IMR-90 (cell line): ENCODE results near the gene HDAC7. TPM values are rescaled to one million over a fixed set of nuclear protein-coding genes. Genes with fewer than 3 reads are reported as not detected.

Experiments
- ATAC-seq: fragments of 200-7000 bp; cut with Tn5 transposase; 2 replicates; pipeline ENCODE4 v1.9.1; 2020; ENCODE audit warnings: low read depth, mild to moderate bottlenecking, moderate library complexity
- BruUV-seq: library from RNA; stranded (reverse); fragments of 400-500 nt; replicated peaks from 2 replicates; lab custom pipeline; 2021; lab: Mats Ljungman, UMichigan
- CTCF ChIA-PET: fragments of 300-600 bp; formaldehyde crosslinking; extraction: SDS; loops from one replicate; lab custom pipeline; 2021; ENCODE audit warnings: antibody characterized with exemption; lab: Yijun Ruan, JAX
- POLR2A ChIA-PET: fragments of 300-600 bp; sonication (Branson Sonifier 250); formaldehyde crosslinking; loops from one replicate; lab custom pipeline; 2022; ENCODE audit warnings: antibody characterized with exemption; ENCODE audit not compliant: unreplicated experiment; lab: Charles Lee
- DNase-seq: peaks from one replicate; pipeline ENCODE4 v3.0.0; 2013
- H2AFZ ChIP-seq: replicated peaks from 2 replicates; pipeline ENCODE3; 2013; ENCODE audit warnings: low read length, mild to moderate bottlenecking; ENCODE audit not compliant: poor library complexity
- H2AK5ac ChIP-seq: 2 replicates; pipeline ENCODE4 v1.6.1; 2013; ENCODE audit warnings: low read depth, low read length, inconsistent platforms
- H2AK9ac ChIP-seq: replicated peaks from 2 replicates; pipeline ENCODE3; 2013; ENCODE audit warnings: mild to moderate bottlenecking, low read depth, low read length, moderate library complexity; ENCODE audit not compliant: poor library complexity
- H2BK120ac ChIP-seq: 2 replicates; pipeline ENCODE4 v1.6.1; 2013; ENCODE audit warnings: low read depth, low read length, inconsistent platforms
- H2BK15ac ChIP-seq: 3 replicates; pipeline ENCODE4 v1.6.1; 2013; ENCODE audit warnings: low read depth, low read length, inconsistent platforms
- H2BK20ac ChIP-seq: 2 replicates; pipeline ENCODE4 v1.6.1; 2013; ENCODE audit warnings: low read depth, mild to moderate bottlenecking, inconsistent platforms, low read length, moderate library complexity
- H2BK5ac ChIP-seq: 2 replicates; pipeline ENCODE4 v1.6.1; 2013; ENCODE audit warnings: mild to moderate bottlenecking, low read depth, low read length, inconsistent platforms; ENCODE audit not compliant: poor library complexity, severe bottlenecking
- H3K14ac ChIP-seq: replicated peaks from 2 replicates; pipeline ENCODE4 v1.6.1; 2013; ENCODE audit warnings: low read depth, low read length, inconsistent platforms
- H3K18ac ChIP-seq: 2 replicates; pipeline ENCODE4 v1.6.1; 2013; ENCODE audit warnings: low read depth, low read length, control low read depth
- H3K23ac ChIP-seq: 2 replicates; pipeline ENCODE4 v1.6.1; 2013; ENCODE audit warnings: low read depth, low read length, inconsistent platforms
- H3K27ac ChIP-seq: 2 replicates; pipeline ENCODE4 v1.5.1; 2013; ENCODE audit warnings: mild to moderate bottlenecking, control low read depth, low read length; ENCODE audit not compliant: insufficient read depth
- H3K27me3 ChIP-seq: 2 replicates; pipeline ENCODE4 v1.6.1; 2013; ENCODE audit warnings: low read length; ENCODE audit not compliant: control insufficient read depth, insufficient read depth
- H3K36me3 ChIP-seq: 2 replicates; pipeline ENCODE4 v1.6.1; 2013; ENCODE audit warnings: low read length, mixed read lengths; ENCODE audit not compliant: control insufficient read depth, insufficient read depth
- H3K4ac ChIP-seq: 2 replicates; pipeline ENCODE4 v1.6.1; 2013; ENCODE audit warnings: low read depth, low read length, inconsistent platforms
- H3K4me1 ChIP-seq: 2 replicates; pipeline ENCODE4 v1.6.1; 2013; ENCODE audit warnings: low read length, mixed read lengths; ENCODE audit not compliant: control insufficient read depth, insufficient read depth
- H3K4me2 ChIP-seq: 2 replicates; pipeline ENCODE4 v1.6.1; 2013; ENCODE audit warnings: low read depth, mild to moderate bottlenecking, control low read depth, low read length, moderate library complexity
- H3K4me3 ChIP-seq: 2 replicates; pipeline ENCODE4 v1.5.1; 2013; ENCODE audit warnings: low read depth, mild to moderate bottlenecking, control low read depth, low read length, moderate library complexity; ENCODE audit not compliant: insufficient read depth
- H3K56ac ChIP-seq: 2 replicates; pipeline ENCODE4 v1.6.1; 2013; ENCODE audit warnings: low read length, inconsistent platforms; ENCODE audit not compliant: insufficient read depth; ENCODE audit errors: extremely low read depth
- H3K79me1 ChIP-seq, 2 experiments: 2 replicates each; pipeline ENCODE4 v1.6.1; 2013; ENCODE audit warnings: low read length in 2 of 2, inconsistent platforms in 1 of 2, low read depth in 1 of 2
- H3K9ac ChIP-seq: 2 replicates; pipeline ENCODE4 v1.6.1; 2013; ENCODE audit warnings: low read depth, low read length, control low read depth
- H3K9me1 ChIP-seq: 2 replicates; pipeline ENCODE4 v1.6.1; 2013; ENCODE audit warnings: low read length, inconsistent platforms; ENCODE audit not compliant: insufficient read depth
- H3K9me3 ChIP-seq: 2 replicates; pipeline ENCODE4 v1.6.1; 2013; ENCODE audit warnings: low read length; ENCODE audit not compliant: control insufficient read depth, insufficient read depth
- H4K20me1 ChIP-seq: 2 replicates; pipeline ENCODE4 v1.6.1; 2013; ENCODE audit warnings: low read length, inconsistent platforms; ENCODE audit not compliant: insufficient read depth
- H4K5ac ChIP-seq: 2 replicates; pipeline ENCODE4 v1.6.1; 2013; ENCODE audit warnings: mild to moderate bottlenecking, low read depth, low read length, control low read depth
- H4K8ac ChIP-seq, 2 experiments: 2 replicates each; pipeline ENCODE4 v1.6.1; 2013; ENCODE audit warnings: low read depth in 2 of 2, low read length in 2 of 2, control low read depth in 1 of 2, inconsistent platforms in 1 of 2
- H4K91ac ChIP-seq: 2 replicates; pipeline ENCODE4 v1.6.1; 2013; ENCODE audit warnings: low read depth, low read length, inconsistent platforms; ENCODE audit not compliant: insufficient read depth
- BHLHE40 ChIP-seq: fragments of 150-350 bp; IDR thresholded peaks from 2 replicates; pipeline ENCODE4 v1.6.1; 2016; ENCODE audit warnings: mild to moderate bottlenecking, low read depth, low read length
- CEBPB ChIP-seq: IDR thresholded peaks from 2 replicates; pipeline ENCODE4 v1.6.1; 2012; ENCODE audit warnings: low read depth, low read length, improper control_type of control experiment
- CHD1 ChIP-seq: IDR thresholded peaks from 2 replicates; pipeline ENCODE4 v1.6.1; 2012; ENCODE audit warnings: low read depth, low read length, improper control_type of control experiment
- FOS ChIP-seq: fragments of 150-350 bp; IDR thresholded peaks from 2 replicates; pipeline ENCODE4 v1.6.1; 2016; ENCODE audit warnings: low read depth, low read length
- MAFK ChIP-seq: IDR thresholded peaks from 2 replicates; pipeline ENCODE4 v1.6.1; 2012; ENCODE audit warnings: low read depth, low read length, improper control_type of control experiment
- MAZ ChIP-seq: IDR thresholded peaks from 2 replicates; pipeline ENCODE4 v1.6.1; 2012; ENCODE audit warnings: low read depth, mild to moderate bottlenecking, low read length, improper control_type of control experiment, moderate library complexity, borderline replicate concordance
- MXI1 ChIP-seq: IDR thresholded peaks from 2 replicates; pipeline ENCODE4 v1.6.1; 2012; ENCODE audit warnings: low read depth, mild to moderate bottlenecking, low read length, moderate library complexity, borderline replicate concordance
- NFE2L2 ChIP-seq: fragments of 150-350 bp; IDR thresholded peaks from 2 replicates; pipeline ENCODE4 v1.6.1; 2016; ENCODE audit warnings: low read depth, mild to moderate bottlenecking, low read length
- POLR2A ChIP-seq: IDR thresholded peaks from 2 replicates; pipeline ENCODE4 v1.6.1; 2012; ENCODE audit warnings: mild to moderate bottlenecking, low read depth, low read length
- RAD21 ChIP-seq: IDR thresholded peaks from 2 replicates; pipeline ENCODE4 v1.6.1; 2012; ENCODE audit warnings: low read length, improper control_type of control experiment
- RCOR1 ChIP-seq: IDR thresholded peaks from 2 replicates; pipeline ENCODE4 v1.6.1; 2012; ENCODE audit warnings: mild to moderate bottlenecking, low read length, improper control_type of control experiment; ENCODE audit not compliant: insufficient replicate concordance
- RFX5 ChIP-seq: IDR thresholded peaks from 2 replicates; pipeline ENCODE4 v1.8.0; 2012; ENCODE audit warnings: low read depth, mild to moderate bottlenecking, low read length, moderate library complexity
- SMC3 ChIP-seq: fragments of 150-350 bp; IDR thresholded peaks from 2 replicates; pipeline ENCODE4 v1.6.1; 2016; ENCODE audit warnings: low read depth, mild to moderate bottlenecking, antibody characterized with exemption, low read length, moderate library complexity
- WGBS, 2 experiments: methylation state at CpG; one replicate each; pipeline versions ENCODE4 v1.1.5 to v1.1.7; 2013; ENCODE audit warnings: missing lambda C conversion rate in 2 of 2; ENCODE audit not compliant: insufficient read length in 1 of 2; ENCODE audit errors: extremely low coverage in 2 of 2; 5-methylcytosine and 5-hydroxymethylcytosine counted together
- dilution Hi-C: fragments of 300-500 bp; cut with HindIII; formaldehyde crosslinking; loops from one replicate; pipeline ENCODE4 v1.14.3; 2018; ENCODE audit warnings: low sequenced_read_pairs; ENCODE audit not compliant: unreplicated experiment
- in situ Hi-C: fragments of 300-500 bp; cut with MboI; formaldehyde crosslinking; loops from 3 replicates; pipeline ENCODE4 v1.14.3; 2019; ENCODE audit warnings: low sequenced_read_pairs, inconsistent platforms, mixed read lengths
- intact Hi-C: fragments of 100-400 bp; cut with micrococcal nuclease; formaldehyde crosslinking; loops from 2 replicates; pipeline ENCODE4 v1.10.0; 2022
- polyA plus RNA-seq, 3 experiments: library from polyadenylated mRNA; depleted of rRNA; stranded (reverse); fragments of >200 nt; gene quantifications; 2 replicates each; pipeline ENCODE4 v1.2.3, GENCODE V29; 2012; ENCODE audit warnings: low replicate concordance in 1 of 3
- total RNA-seq: library from RNA; depleted of rRNA; stranded (reverse); fragments of >200 nt; gene quantifications from 2 replicates; pipeline ENCODE4 v1.2.3, GENCODE V29; 2012
- TF ChIP-seq, protein P1 (sequence below): conservative IDR thresholded peaks from 2 replicates; pipeline ENCODE4 v1.5.1; 2012; ENCODE audit warnings: mild to moderate bottlenecking, low read depth, low read length, improper control_type of control experiment
- TF ChIP-seq, protein P2 (sequence below): fragments of 150-350 bp; IDR thresholded peaks from 2 replicates; pipeline ENCODE4 v1.6.1; 2016; ENCODE audit warnings: low read depth, mild to moderate bottlenecking, low read length, moderate library complexity, borderline replicate concordance
- TF ChIP-seq, protein P3 (sequence below): fragments of 150-350 bp; IDR thresholded peaks from 2 replicates; pipeline ENCODE4 v1.6.1; 2017; ENCODE audit warnings: mild to moderate bottlenecking, antibody characterized with exemption, low read length, low read depth

Gene HDAC7
- total and polyA plus RNA-seq, 2 of the 4 experiments (the other 2 are of a cell fraction), result 10.4 to 64.7 TPM

DNA sequence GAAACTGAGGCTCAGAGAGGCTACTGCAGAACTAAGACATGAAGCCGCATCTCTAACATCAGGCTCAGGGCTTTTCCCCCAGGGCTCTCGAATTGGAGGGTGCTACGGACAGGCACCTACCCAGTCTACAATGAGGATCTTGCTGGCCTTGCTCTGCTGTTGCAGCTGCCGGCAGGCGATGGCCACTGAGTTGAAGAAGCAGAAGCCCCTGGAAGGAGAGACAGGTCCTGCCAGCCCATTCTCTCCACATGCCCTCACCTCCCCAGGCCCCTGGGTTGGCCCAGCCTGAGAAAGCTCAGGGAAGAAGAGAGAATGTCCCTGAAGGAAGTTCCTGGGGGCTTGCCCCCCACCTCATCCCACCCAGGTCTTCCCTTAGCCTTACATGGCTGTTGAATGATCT lies 30.6 kb downstream of the HDAC7 start:
- TF ChIP-seq, protein P1, sequence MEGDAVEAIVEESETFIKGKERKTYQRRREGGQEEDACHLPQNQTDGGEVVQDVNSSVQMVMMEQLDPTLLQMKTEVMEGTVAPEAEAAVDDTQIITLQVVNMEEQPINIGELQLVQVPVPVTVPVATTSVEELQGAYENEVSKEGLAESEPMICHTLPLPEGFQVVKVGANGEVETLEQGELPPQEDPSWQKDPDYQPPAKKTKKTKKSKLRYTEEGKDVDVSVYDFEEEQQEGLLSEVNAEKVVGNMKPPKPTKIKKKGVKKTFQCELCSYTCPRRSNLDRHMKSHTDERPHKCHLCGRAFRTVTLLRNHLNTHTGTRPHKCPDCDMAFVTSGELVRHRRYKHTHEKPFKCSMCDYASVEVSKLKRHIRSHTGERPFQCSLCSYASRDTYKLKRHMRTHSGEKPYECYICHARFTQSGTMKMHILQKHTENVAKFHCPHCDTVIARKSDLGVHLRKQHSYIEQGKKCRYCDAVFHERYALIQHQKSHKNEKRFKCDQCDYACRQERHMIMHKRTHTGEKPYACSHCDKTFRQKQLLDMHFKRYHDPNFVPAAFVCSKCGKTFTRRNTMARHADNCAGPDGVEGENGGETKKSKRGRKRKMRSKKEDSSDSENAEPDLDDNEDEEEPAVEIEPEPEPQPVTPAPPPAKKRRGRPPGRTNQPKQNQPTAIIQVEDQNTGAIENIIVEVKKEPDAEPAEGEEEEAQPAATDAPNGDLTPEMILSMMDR, result no peak
- TF ChIP-seq RFX5 (no peak), FOS (no peak), POLR2A (no peak), MAFK (no peak), MAZ (no peak), RAD21 (no peak), NFE2L2 (no peak), SMC3 (no peak), RCOR1 (no peak), CEBPB (no peak), BHLHE40 (no peak), MXI1 (no peak), CHD1 (no peak)
- TF ChIP-seq, protein P2, sequence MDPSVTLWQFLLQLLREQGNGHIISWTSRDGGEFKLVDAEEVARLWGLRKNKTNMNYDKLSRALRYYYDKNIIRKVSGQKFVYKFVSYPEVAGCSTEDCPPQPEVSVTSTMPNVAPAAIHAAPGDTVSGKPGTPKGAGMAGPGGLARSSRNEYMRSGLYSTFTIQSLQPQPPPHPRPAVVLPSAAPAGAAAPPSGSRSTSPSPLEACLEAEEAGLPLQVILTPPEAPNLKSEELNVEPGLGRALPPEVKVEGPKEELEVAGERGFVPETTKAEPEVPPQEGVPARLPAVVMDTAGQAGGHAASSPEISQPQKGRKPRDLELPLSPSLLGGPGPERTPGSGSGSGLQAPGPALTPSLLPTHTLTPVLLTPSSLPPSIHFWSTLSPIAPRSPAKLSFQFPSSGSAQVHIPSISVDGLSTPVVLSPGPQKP, result no peak
- TF ChIP-seq, protein P3, sequence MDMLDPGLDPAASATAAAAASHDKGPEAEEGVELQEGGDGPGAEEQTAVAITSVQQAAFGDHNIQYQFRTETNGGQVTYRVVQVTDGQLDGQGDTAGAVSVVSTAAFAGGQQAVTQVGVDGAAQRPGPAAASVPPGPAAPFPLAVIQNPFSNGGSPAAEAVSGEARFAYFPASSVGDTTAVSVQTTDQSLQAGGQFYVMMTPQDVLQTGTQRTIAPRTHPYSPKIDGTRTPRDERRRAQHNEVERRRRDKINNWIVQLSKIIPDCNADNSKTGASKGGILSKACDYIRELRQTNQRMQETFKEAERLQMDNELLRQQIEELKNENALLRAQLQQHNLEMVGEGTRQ, result no peak
- ATAC-seq (no peak), DNase-seq (no peak)
- no peak overlapping the region for H3K4me3 ChIP-seq
- H2BK5ac ChIP-seq, result no peak overlapping the region
- H3K27me3 ChIP-seq, result no peaks in the 10 kb centered on the region
- H3K18ac ChIP-seq, result no peak overlapping the region
- BruUV-seq, result no TSS peak
- no peak overlapping the region for H2BK15ac ChIP-seq
- no peak overlapping the region for H4K5ac ChIP-seq
- no peak overlapping the region for H4K91ac ChIP-seq
- no peak overlapping the region for H3K4me2 ChIP-seq
- H4K20me1 ChIP-seq, result peaks cover 13% of the 10 kb centered on the region; the same call in 1 of the 2 replicates
- H3K79me1 ChIP-seq, result peaks cover 0 to 32% of the 10 kb centered on the region in 2 experiments
- no peak overlapping the region for H4K8ac ChIP-seq
- intact Hi-C loops (no loop called here), in situ Hi-C loops (loop anchor here (5.0 kb wide), 1 partner anchor 38 kb away; no protein-coding TSS in a partner anchor), dilution Hi-C loops (loop anchor here (10.0 kb wide), 1 partner anchor 56 kb away; no protein-coding TSS in a partner anchor)
- no peak overlapping the region for H3K9ac ChIP-seq
- H3K4me1 ChIP-seq, result no peaks in the 10 kb centered on the region
- H3K14ac ChIP-seq, result no peak overlapping the region
- H2AK5ac ChIP-seq, result no peak overlapping the region
- peaks cover 89% of the 10 kb centered on the region for H3K36me3 ChIP-seq
- H3K9me3 ChIP-seq, result no peaks in the 10 kb centered on the region
- no peak overlapping the region for H3K23ac ChIP-seq
- H3K27ac ChIP-seq, result no peak overlapping the region
- no peak overlapping the region for H3K4ac ChIP-seq
- H3K9me1 ChIP-seq, result no peaks in the 10 kb centered on the region
- no peak overlapping the region for H2AFZ ChIP-seq
- no peak overlapping the region for H2BK120ac ChIP-seq
- H3K56ac ChIP-seq, result no peak overlapping the region
- H2BK20ac ChIP-seq, result no peak overlapping the region
- POLR2A ChIA-PET, result no interaction called here
- CTCF ChIA-PET, result no interaction called here
- no peak overlapping the region for H2AK9ac ChIP-seq
- WGBS, 2 experiments, result no CpG with 5 or more reads among the region's 5 CpGs
